Adrenal gland (tissue), 12 donors: ENCODE data around the gene PROX1. TPM values are rescaled to one million over a fixed set of nuclear protein-coding genes. Genes with fewer than 3 reads are reported as not detected.

ENCODE experiments used
- DNase-seq, 7 donors: peaks; one replicate each; pipeline ENCODE4 v3.0.0-alpha.2; 2019 to 2020
- H3K27ac ChIP-seq, 5 donors: fragments of 200-600 bp; sonication (generic) in 4 of 5; 1 replicate in 3 of 5; 2 replicates in 2 of 5; pipeline versions ENCODE4 v1.5.1 to v1.8.0; 2016 to 2020; ENCODE audit warnings: mild to moderate bottlenecking in 1 of 5
- H3K27me3 ChIP-seq: fragments of 200-600 bp; 2 replicates; pipeline ENCODE4 v1.8.0; 2021
- H3K36me3 ChIP-seq, 2 donors: fragments of 200-600 bp; replicated peaks in 1 of 2; 1 replicate in 1 of 2; 2 replicates in 1 of 2; pipeline versions ENCODE4 v1.5.1 to v1.8.0; 2018 to 2022
- H3K4me1 ChIP-seq, 2 donors: fragments of 200-600 bp; replicated peaks in 1 of 2; 1 replicate in 1 of 2; 2 replicates in 1 of 2; pipeline versions ENCODE4 v1.5.1 to v1.8.0; 2018 to 2021
- H3K4me3 ChIP-seq, 4 donors: fragments of 200-600 bp; sonication (generic) in 3 of 4; one replicate each; pipeline ENCODE4 v1.5.1; 2016 to 2018
- H3K9me3 ChIP-seq, 3 donors: fragments of 200-600 bp; sonication (generic) in 1 of 3; replicated peaks in 1 of 3; 1 replicate in 2 of 3; 2 replicates in 1 of 3; pipeline versions ENCODE4 v1.5.1 to v1.8.0; 2016 to 2021
- POLR2A ChIP-seq, 2 donors: fragments of 450-650 bp; IDR thresholded peaks; one replicate each; pipeline ENCODE4 v1.6.1; 2017; ENCODE audit warnings: antibody characterized with exemption in 2 of 2, mild to moderate bottlenecking in 2 of 2, moderate library complexity in 1 of 2
- WGBS, 4 donors: extraction: QIAGEN DNeasy Blood & Tissue Kit in 2 of 4; methylation state at CpG; one replicate each; pipeline versions ENCODE4 v1.1.5 to v1.1.7; 2013 to 2017; 5-methylcytosine and 5-hydroxymethylcytosine counted together
- intact Hi-C, 2 donors: fragments of 100-400 bp; cut with DNase I; formaldehyde crosslinking; loops; one replicate each; pipeline versions ENCODE4 v1.14.1 to v1.15.0; 2022 to 2023
- polyA plus RNA-seq, 3 donors: library from polyadenylated mRNA; stranded (reverse); fragments of 200-250 nt in 2 of 3; fragments of 350-450 nt in 1 of 3; fragmentation: Illumina TruSeq in 1 of 3; extraction: RNeasy Lipid Tissue Mini Kit (QIAGEN cat#74804) in 1 of 3; gene quantifications; one replicate each; pipeline ENCODE4 v1.2.3, GENCODE V29; 2013 to 2014
- total RNA-seq, 9 donors: library from RNA; depleted of rRNA in 4 of 9; stranded (reverse); fragments of >200 nt in 4 of 9; fragments of 120-200 nt in 1 of 9; fragmentation: NEBNext Ultra II Directional in 1 of 9; extraction: Animal tissue kit (Norgen Biotek cat#: 25700) in 1 of 9; gene quantifications; one replicate each; pipeline versions ENCODE4 v1.1.0 to v1.2.4, GENCODE V29; 2013 to 2023
- TF ChIP-seq, protein P1 (sequence below), 6 experiments: fragments of 450-650 bp in 4 of 6; fragments of 200-600 bp in 2 of 6; sonication (generic) in 1 of 6; IDR thresholded peaks; 1 replicate in 5 of 6; 2 replicates in 1 of 6; pipeline versions ENCODE4 v1.5.1 to v1.8.0; 2016 to 2021; ENCODE audit warnings: antibody characterized with exemption in 6 of 6, mild to moderate bottlenecking in 2 of 6, moderate library complexity in 1 of 6
- donor health status: healthy with polysubstance abuse.
- donor health status: Bipolar disorder and iron deficiency.
- donor health status: DM: yes; HTN: yes; CAD: no.
- donor health status: DM: no; HTN: no; CAD: no.
- donor health status: DM: no; HTN: no; CAD: no.
- donor health status: DM: yes; HTN: yes; CAD: no.

PROX1 gene
- total and polyA plus RNA-seq, 12 donors = 2.6 to 91.7 (median 18.8) TPM

DNA sequence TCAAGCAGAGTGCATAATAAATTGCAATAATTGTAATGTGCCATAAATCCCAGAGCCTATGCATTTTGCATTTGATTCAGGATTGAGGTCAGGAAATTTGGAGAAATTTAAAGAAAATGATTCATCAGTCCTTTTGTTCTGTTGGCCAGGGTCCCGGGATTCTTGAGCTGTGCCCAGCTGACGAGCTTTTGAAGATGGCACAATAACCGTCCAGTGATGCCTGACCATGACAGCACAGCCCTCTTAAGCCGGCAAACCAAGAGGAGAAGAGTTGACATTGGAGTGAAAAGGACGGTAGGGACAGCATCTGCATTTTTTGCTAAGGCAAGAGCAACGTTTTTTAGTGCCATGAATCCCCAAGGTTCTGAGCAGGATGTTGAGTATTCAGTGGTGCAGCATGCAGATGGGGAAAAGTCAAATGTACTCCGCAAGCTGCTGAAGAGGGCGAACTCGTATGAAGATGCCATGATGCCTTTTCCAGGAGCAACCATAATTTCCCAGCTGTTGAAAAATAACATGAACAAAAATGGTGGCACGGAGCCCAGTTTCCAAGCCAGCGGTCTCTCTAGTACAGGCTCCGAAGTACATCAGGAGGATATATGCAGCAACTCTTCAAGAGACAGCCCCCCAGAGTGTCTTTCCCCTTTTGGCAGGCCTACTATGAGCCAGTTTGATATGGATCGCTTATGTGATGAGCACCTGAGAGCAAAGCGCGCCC, 8.7 kb downstream of the PROX1 start:
- 64 to 73% (median 70%) methylated on average over 15 of the region's 15 CpGs for WGBS, 4 donors
- peaks cover 0 to 24% of the 10 kb centered on the region in 2 donors for H3K36me3 ChIP-seq
- TF ChIP-seq, protein P1, sequence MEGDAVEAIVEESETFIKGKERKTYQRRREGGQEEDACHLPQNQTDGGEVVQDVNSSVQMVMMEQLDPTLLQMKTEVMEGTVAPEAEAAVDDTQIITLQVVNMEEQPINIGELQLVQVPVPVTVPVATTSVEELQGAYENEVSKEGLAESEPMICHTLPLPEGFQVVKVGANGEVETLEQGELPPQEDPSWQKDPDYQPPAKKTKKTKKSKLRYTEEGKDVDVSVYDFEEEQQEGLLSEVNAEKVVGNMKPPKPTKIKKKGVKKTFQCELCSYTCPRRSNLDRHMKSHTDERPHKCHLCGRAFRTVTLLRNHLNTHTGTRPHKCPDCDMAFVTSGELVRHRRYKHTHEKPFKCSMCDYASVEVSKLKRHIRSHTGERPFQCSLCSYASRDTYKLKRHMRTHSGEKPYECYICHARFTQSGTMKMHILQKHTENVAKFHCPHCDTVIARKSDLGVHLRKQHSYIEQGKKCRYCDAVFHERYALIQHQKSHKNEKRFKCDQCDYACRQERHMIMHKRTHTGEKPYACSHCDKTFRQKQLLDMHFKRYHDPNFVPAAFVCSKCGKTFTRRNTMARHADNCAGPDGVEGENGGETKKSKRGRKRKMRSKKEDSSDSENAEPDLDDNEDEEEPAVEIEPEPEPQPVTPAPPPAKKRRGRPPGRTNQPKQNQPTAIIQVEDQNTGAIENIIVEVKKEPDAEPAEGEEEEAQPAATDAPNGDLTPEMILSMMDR (IDR thresholded peaks at IDR 0.05) = no peak
- no peak for TF ChIP-seq POLR2A (IDR thresholded peaks at IDR 0.05)
- peak; percentile 67 to 81 (median 80) for DNase-seq
- H3K27me3 ChIP-seq = no peaks in the 10 kb centered on the region
- H3K4me3 ChIP-seq = no peak overlapping the region
- peaks cover 0 to 19% of the 10 kb centered on the region in 2 donors for H3K4me1 ChIP-seq
- H3K27ac ChIP-seq = peak overlapping the region in 1 of 5 donors; percentile 48
- intact Hi-C loops = no loop called here
- H3K9me3 ChIP-seq = no peaks in the 10 kb centered on the region

DNA sequence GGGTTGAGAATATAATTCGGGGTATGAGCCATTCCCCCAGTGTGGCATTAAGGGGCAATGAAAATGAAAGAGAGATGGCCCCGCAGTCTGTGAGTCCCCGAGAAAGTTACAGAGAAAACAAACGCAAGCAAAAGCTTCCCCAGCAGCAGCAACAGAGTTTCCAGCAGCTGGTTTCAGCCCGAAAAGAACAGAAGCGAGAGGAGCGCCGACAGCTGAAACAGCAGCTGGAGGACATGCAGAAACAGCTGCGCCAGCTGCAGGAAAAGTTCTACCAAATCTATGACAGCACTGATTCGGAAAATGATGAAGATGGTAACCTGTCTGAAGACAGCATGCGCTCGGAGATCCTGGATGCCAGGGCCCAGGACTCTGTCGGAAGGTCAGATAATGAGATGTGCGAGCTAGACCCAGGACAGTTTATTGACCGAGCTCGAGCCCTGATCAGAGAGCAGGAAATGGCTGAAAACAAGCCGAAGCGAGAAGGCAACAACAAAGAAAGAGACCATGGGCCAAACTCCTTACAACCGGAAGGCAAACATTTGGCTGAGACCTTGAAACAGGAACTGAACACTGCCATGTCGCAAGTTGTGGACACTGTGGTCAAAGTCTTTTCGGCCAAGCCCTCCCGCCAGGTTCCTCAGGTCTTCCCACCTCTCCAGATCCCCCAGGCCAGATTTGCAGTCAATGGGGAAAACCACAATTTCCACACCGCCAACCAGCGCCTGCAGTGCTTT, 9.4 kb downstream of the PROX1 start:
- intact Hi-C loops = no loop called here
- no peak for TF ChIP-seq POLR2A (IDR thresholded peaks at IDR 0.05)
- TF ChIP-seq, protein P1 (IDR thresholded peaks at IDR 0.05) = no peak
- no peak for DNase-seq
- Histone ChIP-seq H3K4me1 (peaks cover 0 to 26% of the 10 kb centered on the region in 2 donors), H3K27me3 (no peaks in the 10 kb centered on the region), H3K9me3 (no peaks in the 10 kb centered on the region), H3K27ac (peak overlapping the region in 1 of 5 donors; percentile 48), H3K4me3 (no peak overlapping the region), H3K36me3 (peaks cover 0 to 24% of the 10 kb centered on the region in 2 donors)
- WGBS, 4 donors = 90 to 94% (median 93%) methylated on average over 22 to 24 of the region's 24 CpGs

DNA sequence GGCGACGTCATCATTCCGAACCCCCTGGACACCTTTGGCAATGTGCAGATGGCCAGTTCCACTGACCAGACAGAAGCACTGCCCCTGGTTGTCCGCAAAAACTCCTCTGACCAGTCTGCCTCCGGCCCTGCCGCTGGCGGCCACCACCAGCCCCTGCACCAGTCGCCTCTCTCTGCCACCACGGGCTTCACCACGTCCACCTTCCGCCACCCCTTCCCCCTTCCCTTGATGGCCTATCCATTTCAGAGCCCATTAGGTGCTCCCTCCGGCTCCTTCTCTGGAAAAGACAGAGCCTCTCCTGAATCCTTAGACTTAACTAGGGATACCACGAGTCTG, 10.0 kb downstream of the PROX1 start:
- H3K4me3 ChIP-seq = no peak overlapping the region
- H3K9me3 ChIP-seq = no peaks in the 10 kb centered on the region
- DNase-seq = no peak
- H3K27ac ChIP-seq = no peak overlapping the region
- 92 to 98% (median 96%) methylated on average over 10 to 13 of the region's 13 CpGs for WGBS, 4 donors
- H3K36me3 ChIP-seq = peaks cover 0 to 24% of the 10 kb centered on the region in 2 donors
- H3K4me1 ChIP-seq = peaks cover 5 to 32% of the 10 kb centered on the region in 2 donors
- H3K27me3 ChIP-seq = no peaks in the 10 kb centered on the region
- TF ChIP-seq, protein P1 (IDR thresholded peaks at IDR 0.05) = no peak
- no peak for TF ChIP-seq POLR2A (IDR thresholded peaks at IDR 0.05)
- intact Hi-C loops = no loop called here

DNA sequence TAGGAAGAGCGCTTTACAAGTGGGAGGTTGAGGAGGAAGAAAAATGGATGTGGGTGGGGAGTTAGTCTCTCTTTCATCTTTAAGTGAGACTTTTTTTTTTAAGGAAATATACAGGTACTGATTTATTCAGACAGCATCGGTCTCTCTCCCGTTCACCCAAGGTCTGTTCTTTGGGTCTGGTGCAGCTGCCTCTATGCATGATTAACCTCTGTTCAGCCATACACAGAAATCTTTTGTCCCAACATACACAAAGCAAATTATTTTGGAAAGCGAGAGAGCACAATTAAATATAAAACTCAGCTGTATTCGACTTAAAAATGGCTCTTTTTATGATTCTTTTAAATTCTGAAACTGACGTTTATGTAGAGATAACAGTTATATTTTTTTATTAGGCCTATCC, 11.0 kb downstream of the PROX1 start:
- Histone ChIP-seq H3K36me3 (peaks cover 0 to 24% of the 10 kb centered on the region in 2 donors), H3K4me3 (no peak overlapping the region), H3K9me3 (no peaks in the 10 kb centered on the region), H3K4me1 (peaks cover 13 to 38% of the 10 kb centered on the region in 2 donors), H3K27ac (no peak overlapping the region), H3K27me3 (no peaks in the 10 kb centered on the region)
- DNase-seq = no peak
- intact Hi-C loops = no loop called here
- no peak for TF ChIP-seq POLR2A (IDR thresholded peaks at IDR 0.05)
- TF ChIP-seq, protein P1 (IDR thresholded peaks at IDR 0.05) = no peak
- 78 to 79% (median 79%) methylated on average over 6 of the region's 6 CpGs for WGBS, 4 donors
